Adrenal gland (tissue), 12 donors: ENCODE measurements around the gene MET. TPM values are rescaled to one million over a fixed set of nuclear protein-coding genes. Genes with fewer than 3 reads are reported as not detected.
"Not testable (repeated sequence)": the region's sequence is repeated elsewhere in the genome, so short reads cannot be mapped to it uniquely, and the experiment has no call there.

Experiments
- DNase-seq, 7 donors: peaks; one replicate each; pipeline ENCODE4 v3.0.0-alpha.2; 2019 to 2020
- H3K27ac ChIP-seq, 5 donors: fragments of 200-600 bp; sonication (generic) in 4 of 5; 1 replicate in 3 of 5; 2 replicates in 2 of 5; pipeline versions ENCODE4 v1.5.1 to v1.8.0; 2016 to 2020; ENCODE audit warnings: mild to moderate bottlenecking in 1 of 5
- H3K27me3 ChIP-seq: fragments of 200-600 bp; 2 replicates; pipeline ENCODE4 v1.8.0; 2021
- H3K36me3 ChIP-seq, 2 donors: fragments of 200-600 bp; replicated peaks in 1 of 2; 1 replicate in 1 of 2; 2 replicates in 1 of 2; pipeline versions ENCODE4 v1.5.1 to v1.8.0; 2018 to 2022
- H3K4me1 ChIP-seq, 2 donors: fragments of 200-600 bp; replicated peaks in 1 of 2; 1 replicate in 1 of 2; 2 replicates in 1 of 2; pipeline versions ENCODE4 v1.5.1 to v1.8.0; 2018 to 2021
- H3K4me3 ChIP-seq, 4 donors: fragments of 200-600 bp; sonication (generic) in 3 of 4; one replicate each; pipeline ENCODE4 v1.5.1; 2016 to 2018
- H3K9me3 ChIP-seq, 3 donors: fragments of 200-600 bp; sonication (generic) in 1 of 3; replicated peaks in 1 of 3; 1 replicate in 2 of 3; 2 replicates in 1 of 3; pipeline versions ENCODE4 v1.5.1 to v1.8.0; 2016 to 2021
- POLR2A ChIP-seq, 2 donors: fragments of 450-650 bp; IDR thresholded peaks; one replicate each; pipeline ENCODE4 v1.6.1; 2017; ENCODE audit warnings: antibody characterized with exemption in 2 of 2, mild to moderate bottlenecking in 2 of 2, moderate library complexity in 1 of 2
- WGBS, 4 donors: extraction: QIAGEN DNeasy Blood & Tissue Kit in 2 of 4; methylation state at CpG; one replicate each; pipeline versions ENCODE4 v1.1.5 to v1.1.7; 2013 to 2017; 5-methylcytosine and 5-hydroxymethylcytosine counted together
- intact Hi-C, 2 donors: fragments of 100-400 bp; cut with DNase I; formaldehyde crosslinking; loops; one replicate each; pipeline versions ENCODE4 v1.14.1 to v1.15.0; 2022 to 2023
- polyA plus RNA-seq, 3 donors: library from polyadenylated mRNA; stranded (reverse); fragments of 200-250 nt in 2 of 3; fragments of 350-450 nt in 1 of 3; fragmentation: Illumina TruSeq in 1 of 3; extraction: RNeasy Lipid Tissue Mini Kit (QIAGEN cat#74804) in 1 of 3; gene quantifications; one replicate each; pipeline ENCODE4 v1.2.3, GENCODE V29; 2013 to 2014
- total RNA-seq, 9 donors: library from RNA; depleted of rRNA in 4 of 9; stranded (reverse); fragments of >200 nt in 4 of 9; fragments of 120-200 nt in 1 of 9; fragmentation: NEBNext Ultra II Directional in 1 of 9; extraction: Animal tissue kit (Norgen Biotek cat#: 25700) in 1 of 9; gene quantifications; one replicate each; pipeline versions ENCODE4 v1.1.0 to v1.2.4, GENCODE V29; 2013 to 2023
- TF ChIP-seq, protein P1 (sequence below), 6 experiments: fragments of 450-650 bp in 4 of 6; fragments of 200-600 bp in 2 of 6; sonication (generic) in 1 of 6; IDR thresholded peaks; 1 replicate in 5 of 6; 2 replicates in 1 of 6; pipeline versions ENCODE4 v1.5.1 to v1.8.0; 2016 to 2021; ENCODE audit warnings: antibody characterized with exemption in 6 of 6, mild to moderate bottlenecking in 2 of 6, moderate library complexity in 1 of 6
- donor health status: healthy with polysubstance abuse.
- donor health status: Bipolar disorder and iron deficiency.
- donor health status: DM: yes; HTN: yes; CAD: no.
- donor health status: DM: no; HTN: no; CAD: no.
- donor health status: DM: no; HTN: no; CAD: no.
- donor health status: DM: yes; HTN: yes; CAD: no.

Gene MET
- total and polyA plus RNA-seq, 12 donors = 0.55 to 2.3 (median 0.79) TPM

- no peak overlapping the region for H3K4me3 ChIP-seq
- H3K4me1 ChIP-seq = no peaks in the 10 kb centered on the region
- DNase-seq = no peak
- no peaks in the 10 kb centered on the region for H3K9me3 ChIP-seq
- no peaks in the 10 kb centered on the region for H3K27me3 ChIP-seq
- no peaks in the 10 kb centered on the region for H3K36me3 ChIP-seq
- H3K27ac ChIP-seq = no peak overlapping the region
- intact Hi-C loops = loop anchor here in 1 of 2 donors (10.0 kb wide), 1 partner anchor 560 kb away; no protein-coding TSS in a partner anchor
- TF ChIP-seq POLR2A (IDR thresholded peaks at IDR 0.05) = no peak
- TF ChIP-seq, protein P1, sequence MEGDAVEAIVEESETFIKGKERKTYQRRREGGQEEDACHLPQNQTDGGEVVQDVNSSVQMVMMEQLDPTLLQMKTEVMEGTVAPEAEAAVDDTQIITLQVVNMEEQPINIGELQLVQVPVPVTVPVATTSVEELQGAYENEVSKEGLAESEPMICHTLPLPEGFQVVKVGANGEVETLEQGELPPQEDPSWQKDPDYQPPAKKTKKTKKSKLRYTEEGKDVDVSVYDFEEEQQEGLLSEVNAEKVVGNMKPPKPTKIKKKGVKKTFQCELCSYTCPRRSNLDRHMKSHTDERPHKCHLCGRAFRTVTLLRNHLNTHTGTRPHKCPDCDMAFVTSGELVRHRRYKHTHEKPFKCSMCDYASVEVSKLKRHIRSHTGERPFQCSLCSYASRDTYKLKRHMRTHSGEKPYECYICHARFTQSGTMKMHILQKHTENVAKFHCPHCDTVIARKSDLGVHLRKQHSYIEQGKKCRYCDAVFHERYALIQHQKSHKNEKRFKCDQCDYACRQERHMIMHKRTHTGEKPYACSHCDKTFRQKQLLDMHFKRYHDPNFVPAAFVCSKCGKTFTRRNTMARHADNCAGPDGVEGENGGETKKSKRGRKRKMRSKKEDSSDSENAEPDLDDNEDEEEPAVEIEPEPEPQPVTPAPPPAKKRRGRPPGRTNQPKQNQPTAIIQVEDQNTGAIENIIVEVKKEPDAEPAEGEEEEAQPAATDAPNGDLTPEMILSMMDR (IDR thresholded peaks at IDR 0.05) = no peak
- 71 to 83% (median 80%) methylated on average over 3 of the region's 3 CpGs for WGBS, 4 donors
Measured at GRCh38 chr7:116815041-116815440, 143.0 kb downstream of the MET start.

- Histone ChIP-seq H3K4me3 (no peak overlapping the region), H3K36me3 (no peaks in the 10 kb centered on the region), H3K27ac (no peak overlapping the region), H3K4me1 (no peaks in the 10 kb centered on the region), H3K27me3 (no peaks in the 10 kb centered on the region), H3K9me3 (no peaks in the 10 kb centered on the region)
- WGBS, 4 donors = 77 to 91% (median 87%) methylated on average over 3 of the region's 3 CpGs
- TF ChIP-seq POLR2A (IDR thresholded peaks at IDR 0.05) = no peak
- TF ChIP-seq, protein P1 (IDR thresholded peaks at IDR 0.05) = no peak
- DNase-seq = no peak
- intact Hi-C loops = no loop called here
Measured at GRCh38 chr7:116820149-116820548, 148.2 kb downstream of the MET start.

- DNase-seq, H3K9me3 ChIP-seq, H3K27ac ChIP-seq, H3K4me3 ChIP-seq, H3K4me1 ChIP-seq, intact Hi-C loops, H3K36me3 ChIP-seq, H3K27me3 ChIP-seq: not testable (repeated sequence)
- 89 to 94% (median 93%) methylated on average over 4 of the region's 4 CpGs for WGBS, 4 donors
Measured at GRCh38 chr7:116821647-116822046, 149.7 kb downstream of the MET start.

GRCh38 chr7:116824449-116824848 is 152.5 kb downstream of the MET start:
- no peaks in the 10 kb centered on the region for H3K36me3 ChIP-seq
- DNase-seq = no peak
- H3K4me3 ChIP-seq = no peak overlapping the region
- no peak overlapping the region for H3K27ac ChIP-seq
- no peaks in the 10 kb centered on the region for H3K27me3 ChIP-seq
- H3K4me1 ChIP-seq = no peaks in the 10 kb centered on the region
- no peaks in the 10 kb centered on the region for H3K9me3 ChIP-seq
- intact Hi-C loops = no loop called here
- TF ChIP-seq, protein P1 (IDR thresholded peaks at IDR 0.05) = no peak
- no peak for TF ChIP-seq POLR2A (IDR thresholded peaks at IDR 0.05)

DNA sequence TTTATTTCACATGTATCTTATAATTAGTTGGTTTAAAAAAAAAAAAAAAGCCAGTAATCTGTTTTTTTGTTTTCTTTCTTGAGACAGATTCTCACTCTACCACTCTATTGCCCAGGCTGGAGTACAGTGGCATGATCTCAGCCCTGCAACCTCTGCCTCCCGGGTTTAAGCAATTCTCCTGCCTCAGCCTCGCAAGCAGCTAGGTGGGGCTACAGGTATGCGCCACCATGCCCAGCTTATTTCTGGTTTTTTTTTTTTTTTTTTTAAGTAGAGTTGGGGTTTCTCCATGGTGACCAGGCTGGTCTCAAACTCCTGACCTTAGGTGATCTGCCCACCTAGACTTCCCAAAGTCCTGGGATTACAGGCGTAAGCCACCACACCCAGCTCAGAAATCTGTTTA is 156.3 kb downstream of the MET start:
- no peaks in the 10 kb centered on the region for H3K27me3 ChIP-seq
- no peaks in the 10 kb centered on the region for H3K36me3 ChIP-seq
- 88 to 92% (median 92%) methylated on average over 4 of the region's 4 CpGs for WGBS, 4 donors
- no peaks in the 10 kb centered on the region for H3K4me1 ChIP-seq
- H3K27ac ChIP-seq = no peak overlapping the region
- DNase-seq = no peak
- H3K9me3 ChIP-seq = no peaks in the 10 kb centered on the region
- intact Hi-C loops = no loop called here
- no peak overlapping the region for H3K4me3 ChIP-seq
- TF ChIP-seq POLR2A (IDR thresholded peaks at IDR 0.05) = no peak
- TF ChIP-seq, protein P1 (IDR thresholded peaks at IDR 0.05) = no peak
